Measurements from ENCODE around the gene MARCHF5.

DNA sequence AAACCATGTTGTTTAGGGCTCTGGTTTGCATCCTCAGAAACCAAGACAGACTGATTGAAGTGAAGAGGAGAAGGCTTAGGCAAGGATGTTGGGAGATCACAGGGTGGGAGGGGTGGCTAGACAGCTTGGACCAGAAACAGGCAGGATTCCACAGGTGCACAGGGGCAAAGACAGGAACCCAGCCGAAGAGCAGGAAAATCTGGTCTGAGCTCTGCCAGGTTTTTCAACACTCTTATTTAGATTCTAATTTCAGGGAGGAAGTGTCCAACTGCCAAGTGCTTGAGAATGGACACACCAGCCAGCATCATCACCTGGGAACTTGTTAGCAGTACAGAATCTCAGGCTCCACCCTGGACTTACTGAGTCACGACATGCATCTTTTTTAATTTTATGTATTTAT is 93.8 kb downstream of the MARCHF5 start:
- TF ChIP-seq, protein P1, sequence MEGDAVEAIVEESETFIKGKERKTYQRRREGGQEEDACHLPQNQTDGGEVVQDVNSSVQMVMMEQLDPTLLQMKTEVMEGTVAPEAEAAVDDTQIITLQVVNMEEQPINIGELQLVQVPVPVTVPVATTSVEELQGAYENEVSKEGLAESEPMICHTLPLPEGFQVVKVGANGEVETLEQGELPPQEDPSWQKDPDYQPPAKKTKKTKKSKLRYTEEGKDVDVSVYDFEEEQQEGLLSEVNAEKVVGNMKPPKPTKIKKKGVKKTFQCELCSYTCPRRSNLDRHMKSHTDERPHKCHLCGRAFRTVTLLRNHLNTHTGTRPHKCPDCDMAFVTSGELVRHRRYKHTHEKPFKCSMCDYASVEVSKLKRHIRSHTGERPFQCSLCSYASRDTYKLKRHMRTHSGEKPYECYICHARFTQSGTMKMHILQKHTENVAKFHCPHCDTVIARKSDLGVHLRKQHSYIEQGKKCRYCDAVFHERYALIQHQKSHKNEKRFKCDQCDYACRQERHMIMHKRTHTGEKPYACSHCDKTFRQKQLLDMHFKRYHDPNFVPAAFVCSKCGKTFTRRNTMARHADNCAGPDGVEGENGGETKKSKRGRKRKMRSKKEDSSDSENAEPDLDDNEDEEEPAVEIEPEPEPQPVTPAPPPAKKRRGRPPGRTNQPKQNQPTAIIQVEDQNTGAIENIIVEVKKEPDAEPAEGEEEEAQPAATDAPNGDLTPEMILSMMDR (IDR thresholded peaks at IDR 0.05 in 2 of 3, conservative IDR thresholded peaks at IDR 0.05 in 1 of 3; ENCODE audit: borderline replicate concordance in 1 of 3, insufficient read depth in 1 of 3, low read depth in 2 of 3, low read length in 2 of 3) = no peak
- TF ChIP-seq POLR2A (IDR thresholded peaks at IDR 0.05; ENCODE audit: borderline replicate concordance, extremely low read depth, insufficient read depth, insufficient read length) = no peak
- no peak for TF ChIP-seq EZH2phosphoT487 (IDR thresholded peaks at IDR 0.05; ENCODE audit: borderline replicate concordance)
- no peak for TF ChIP-seq YY1 (IDR thresholded peaks at IDR 0.05; ENCODE audit: extremely low read depth, insufficient replicate concordance, low read depth, low read length)
